ENCODE results near the gene RNF32. TPM values are rescaled to one million over a fixed set of nuclear protein-coding genes. Genes with fewer than 3 reads are reported as not detected.

Gene RNF32
- polyA plus RNA-seq, 4 donors: 1.1 to 5.1 (median 1.4) TPM

- peaks cover 2 to 15% (median 2%) of the 10 kb centered on the region in 3 donors for H3K4me1 ChIP-seq (ENCODE audit: control insufficient read depth in 3 of 3, insufficient read depth in 2 of 3, low read depth in 1 of 3, low read length in 2 of 3)
- no peaks in the 10 kb centered on the region for H3K9me3 ChIP-seq (ENCODE audit: control insufficient read depth in 2 of 2, insufficient read depth in 1 of 2, low read depth in 1 of 2, low read length in 1 of 2)
- peak overlapping the region in 1 of 3 donors; percentile 23 for H3K27ac ChIP-seq (ENCODE audit: low read depth in 1 of 3, low read length in 2 of 3)
- no peak for FAIRE-seq
- WGBS, 3 donors: 17 to 67% (median 49%) methylated on average over 1 of the region's 1 CpG
- no peak overlapping the region for H3K4me3 ChIP-seq (ENCODE audit: low read depth in 1 of 3, low read length in 3 of 3)
- H3K36me3 ChIP-seq (ENCODE audit: control insufficient read depth in 3 of 3, insufficient read depth in 2 of 3, low read depth in 1 of 3, low read length in 3 of 3): peaks cover 0 to 10% (median 0%) of the 10 kb centered on the region in 3 donors
- H3K27me3 ChIP-seq (ENCODE audit: control insufficient read depth in 3 of 3, insufficient read depth in 3 of 3, low read length in 3 of 3): no peaks in the 10 kb centered on the region
- DNase-seq: peak in 1 of 2 donors; percentile 31
These were observed 26.5 kb downstream of the RNF32 start for GRCh38 chr7:156667110-156667426.

GRCh38 chr7:156668130-156668741 is 27.7 kb downstream of the RNF32 start:
- H3K4me3 ChIP-seq (ENCODE audit: low read depth in 1 of 3, low read length in 3 of 3): no peak overlapping the region
- peaks cover 0 to 13% (median 0%) of the 10 kb centered on the region in 3 donors for H3K36me3 ChIP-seq (ENCODE audit: control insufficient read depth in 3 of 3, insufficient read depth in 2 of 3, low read depth in 1 of 3, low read length in 3 of 3)
- peak; percentile 9 to 51 for DNase-seq
- H3K27me3 ChIP-seq (ENCODE audit: control insufficient read depth in 3 of 3, insufficient read depth in 3 of 3, low read length in 3 of 3): no peaks in the 10 kb centered on the region
- peaks cover 2 to 15% (median 2%) of the 10 kb centered on the region in 3 donors for H3K4me1 ChIP-seq (ENCODE audit: control insufficient read depth in 3 of 3, insufficient read depth in 2 of 3, low read depth in 1 of 3, low read length in 2 of 3)
- H3K27ac ChIP-seq (ENCODE audit: low read depth in 1 of 3, low read length in 2 of 3): peak overlapping the region in 1 of 3 donors; percentile 20
- no peaks in the 10 kb centered on the region for H3K9me3 ChIP-seq (ENCODE audit: control insufficient read depth in 2 of 2, insufficient read depth in 1 of 2, low read depth in 1 of 2, low read length in 1 of 2)
- no peak for FAIRE-seq
- WGBS, 3 donors: 84 to 93% (median 93%) methylated on average over 13 of the region's 13 CpGs

GRCh38 chr7:156669035-156669828 is 28.7 kb downstream of the RNF32 start:
- 95 to 96% (median 96%) methylated on average over 19 of the region's 19 CpGs for WGBS, 3 donors

GRCh38 chr7:156673454-156673853 is 32.9 kb downstream of the RNF32 start:
- FAIRE-seq: no peak
- H3K36me3 ChIP-seq (ENCODE audit: control insufficient read depth in 3 of 3, insufficient read depth in 2 of 3, low read depth in 1 of 3, low read length in 3 of 3): peaks cover 0 to 48% (median 4%) of the 10 kb centered on the region in 3 donors

More at GRCh38 chr7:156669035-156669828, 28.7 kb downstream of the RNF32 start:
- Histone ChIP-seq H3K4me1 (ENCODE audit: control insufficient read depth in 3 of 3, insufficient read depth in 2 of 3, low read depth in 1 of 3, low read length in 2 of 3) (peaks cover 2 to 15% (median 2%) of the 10 kb centered on the region in 3 donors), H3K9me3 (ENCODE audit: control insufficient read depth in 2 of 2, insufficient read depth in 1 of 2, low read depth in 1 of 2, low read length in 1 of 2) (no peaks in the 10 kb centered on the region), H3K27ac (ENCODE audit: low read depth in 1 of 3, low read length in 2 of 3) (no peak overlapping the region), H3K4me3 (ENCODE audit: low read depth in 1 of 3, low read length in 3 of 3) (no peak overlapping the region), H3K27me3 (ENCODE audit: control insufficient read depth in 3 of 3, insufficient read depth in 3 of 3, low read length in 3 of 3) (no peaks in the 10 kb centered on the region), H3K36me3 (ENCODE audit: control insufficient read depth in 3 of 3, insufficient read depth in 2 of 3, low read depth in 1 of 3, low read length in 3 of 3) (peaks cover 0 to 20% (median 0%) of the 10 kb centered on the region in 3 donors)
- DNase-seq (no peak), FAIRE-seq (no peak)

GRCh38 chr7:156673902-156674301 is 33.3 kb downstream of the RNF32 start:
- DNase-seq (no peak), FAIRE-seq (no peak)
- peaks cover 0 to 50% (median 4%) of the 10 kb centered on the region in 3 donors for H3K36me3 ChIP-seq (ENCODE audit: control insufficient read depth in 3 of 3, insufficient read depth in 2 of 3, low read depth in 1 of 3, low read length in 3 of 3)
- WGBS, 3 donors: 94 to 96% (median 94%) methylated on average over 9 of the region's 9 CpGs
- no peaks in the 10 kb centered on the region for H3K27me3 ChIP-seq (ENCODE audit: control insufficient read depth in 3 of 3, insufficient read depth in 3 of 3, low read length in 3 of 3)
- H3K9me3 ChIP-seq (ENCODE audit: control insufficient read depth in 2 of 2, insufficient read depth in 1 of 2, low read depth in 1 of 2, low read length in 1 of 2): no peaks in the 10 kb centered on the region
- no peak overlapping the region for H3K4me3 ChIP-seq (ENCODE audit: low read depth in 1 of 3, low read length in 3 of 3)
- H3K27ac ChIP-seq (ENCODE audit: low read depth in 1 of 3, low read length in 2 of 3): no peak overlapping the region
- no peaks in the 10 kb centered on the region for H3K4me1 ChIP-seq (ENCODE audit: control insufficient read depth in 3 of 3, insufficient read depth in 2 of 3, low read depth in 1 of 3, low read length in 2 of 3)

More at GRCh38 chr7:156673454-156673853, 32.9 kb downstream of the RNF32 start:
- H3K27me3 ChIP-seq (ENCODE audit: control insufficient read depth in 3 of 3, insufficient read depth in 3 of 3, low read length in 3 of 3): no peaks in the 10 kb centered on the region
- H3K4me3 ChIP-seq (ENCODE audit: low read depth in 1 of 3, low read length in 3 of 3): no peak overlapping the region
- H3K27ac ChIP-seq (ENCODE audit: low read depth in 1 of 3, low read length in 2 of 3): no peak overlapping the region
- no peak for DNase-seq
- 93 to 96% (median 94%) methylated on average over 6 of the region's 6 CpGs for WGBS, 3 donors
- H3K9me3 ChIP-seq (ENCODE audit: control insufficient read depth in 2 of 2, insufficient read depth in 1 of 2, low read depth in 1 of 2, low read length in 1 of 2): no peaks in the 10 kb centered on the region
- peaks cover 0 to 2% (median 0%) of the 10 kb centered on the region in 3 donors for H3K4me1 ChIP-seq (ENCODE audit: control insufficient read depth in 3 of 3, insufficient read depth in 2 of 3, low read depth in 1 of 3, low read length in 2 of 3)

- Histone ChIP-seq H3K36me3 (ENCODE audit: control insufficient read depth in 3 of 3, insufficient read depth in 2 of 3, low read depth in 1 of 3, low read length in 3 of 3) (peaks cover 0 to 46% (median 7%) of the 10 kb centered on the region in 3 donors), H3K27me3 (ENCODE audit: control insufficient read depth in 3 of 3, insufficient read depth in 3 of 3, low read length in 3 of 3) (no peaks in the 10 kb centered on the region), H3K4me1 (ENCODE audit: control insufficient read depth in 3 of 3, insufficient read depth in 2 of 3, low read depth in 1 of 3, low read length in 2 of 3) (no peaks in the 10 kb centered on the region), H3K27ac (ENCODE audit: low read depth in 1 of 3, low read length in 2 of 3) (no peak overlapping the region), H3K9me3 (ENCODE audit: control insufficient read depth in 2 of 2, insufficient read depth in 1 of 2, low read depth in 1 of 2, low read length in 1 of 2) (no peaks in the 10 kb centered on the region), H3K4me3 (ENCODE audit: low read depth in 1 of 3, low read length in 3 of 3) (no peak overlapping the region)
- FAIRE-seq: no peak
- WGBS, 3 donors: 71 to 83% (median 80%) methylated on average over 8 to 9 of the region's 9 CpGs
- no peak for DNase-seq
These were observed 35.1 kb downstream of the RNF32 start for GRCh38 chr7:156675721-156676120.

GRCh38 chr7:156676263-156676662 is 35.7 kb downstream of the RNF32 start:
- Histone ChIP-seq H3K27ac (ENCODE audit: low read depth in 1 of 3, low read length in 2 of 3) (no peak overlapping the region), H3K9me3 (ENCODE audit: control insufficient read depth in 2 of 2, insufficient read depth in 1 of 2, low read depth in 1 of 2, low read length in 1 of 2) (no peaks in the 10 kb centered on the region), H3K36me3 (ENCODE audit: control insufficient read depth in 3 of 3, insufficient read depth in 2 of 3, low read depth in 1 of 3, low read length in 3 of 3) (peaks cover 0 to 48% (median 7%) of the 10 kb centered on the region in 3 donors), H3K4me3 (ENCODE audit: low read depth in 1 of 3, low read length in 3 of 3) (no peak overlapping the region), H3K4me1 (ENCODE audit: control insufficient read depth in 3 of 3, insufficient read depth in 2 of 3, low read depth in 1 of 3, low read length in 2 of 3) (no peaks in the 10 kb centered on the region), H3K27me3 (ENCODE audit: control insufficient read depth in 3 of 3, insufficient read depth in 3 of 3, low read length in 3 of 3) (no peaks in the 10 kb centered on the region)
- WGBS, 3 donors: 85 to 96% (median 90%) methylated on average over 19 of the region's 19 CpGs
- FAIRE-seq: no peak
- DNase-seq: no peak

GRCh38 chr7:156677374-156678054 is 36.9 kb downstream of the RNF32 start:
- no peak overlapping the region for H3K27ac ChIP-seq (ENCODE audit: low read depth in 1 of 3, low read length in 2 of 3)
- H3K27me3 ChIP-seq (ENCODE audit: control insufficient read depth in 3 of 3, insufficient read depth in 3 of 3, low read length in 3 of 3): no peaks in the 10 kb centered on the region
- FAIRE-seq (no peak), DNase-seq (no peak)
- no peaks in the 10 kb centered on the region for H3K4me1 ChIP-seq (ENCODE audit: control insufficient read depth in 3 of 3, insufficient read depth in 2 of 3, low read depth in 1 of 3, low read length in 2 of 3)
- WGBS, 3 donors: 95 to 99% (median 97%) methylated on average over 9 of the region's 9 CpGs
- H3K9me3 ChIP-seq (ENCODE audit: control insufficient read depth in 2 of 2, insufficient read depth in 1 of 2, low read depth in 1 of 2, low read length in 1 of 2): no peaks in the 10 kb centered on the region
- no peak overlapping the region for H3K4me3 ChIP-seq (ENCODE audit: low read depth in 1 of 3, low read length in 3 of 3)
- H3K36me3 ChIP-seq (ENCODE audit: control insufficient read depth in 3 of 3, insufficient read depth in 2 of 3, low read depth in 1 of 3, low read length in 3 of 3): peaks cover 0 to 51% (median 10%) of the 10 kb centered on the region in 3 donors
